IMR-90 (cell line): ENCODE measurements around the gene ATXN1. TPM values are rescaled to one million over a fixed set of nuclear protein-coding genes. Genes with fewer than 3 reads are reported as not detected.

Experiments
- ATAC-seq: fragments of 200-7000 bp; cut with Tn5 transposase; 2 replicates; pipeline ENCODE4 v1.9.1; 2020; ENCODE audit warnings: low read depth, mild to moderate bottlenecking, moderate library complexity
- BruUV-seq: library from RNA; stranded (reverse); fragments of 400-500 nt; replicated peaks from 2 replicates; lab custom pipeline; 2021; lab: Mats Ljungman, UMichigan
- CTCF ChIA-PET: fragments of 300-600 bp; formaldehyde crosslinking; extraction: SDS; loops from one replicate; lab custom pipeline; 2021; ENCODE audit warnings: antibody characterized with exemption; lab: Yijun Ruan, JAX
- POLR2A ChIA-PET: fragments of 300-600 bp; sonication (Branson Sonifier 250); formaldehyde crosslinking; loops from one replicate; lab custom pipeline; 2022; ENCODE audit warnings: antibody characterized with exemption; ENCODE audit not compliant: unreplicated experiment; lab: Charles Lee
- DNase-seq: peaks from one replicate; pipeline ENCODE4 v3.0.0; 2013
- H2AFZ ChIP-seq: replicated peaks from 2 replicates; pipeline ENCODE3; 2013; ENCODE audit warnings: low read length, mild to moderate bottlenecking; ENCODE audit not compliant: poor library complexity
- H2AK5ac ChIP-seq: 2 replicates; pipeline ENCODE4 v1.6.1; 2013; ENCODE audit warnings: low read depth, low read length, inconsistent platforms
- H2AK9ac ChIP-seq: replicated peaks from 2 replicates; pipeline ENCODE3; 2013; ENCODE audit warnings: mild to moderate bottlenecking, low read depth, low read length, moderate library complexity; ENCODE audit not compliant: poor library complexity
- H2BK120ac ChIP-seq: 2 replicates; pipeline ENCODE4 v1.6.1; 2013; ENCODE audit warnings: low read depth, low read length, inconsistent platforms
- H2BK15ac ChIP-seq: 3 replicates; pipeline ENCODE4 v1.6.1; 2013; ENCODE audit warnings: low read depth, low read length, inconsistent platforms
- H2BK20ac ChIP-seq: 2 replicates; pipeline ENCODE4 v1.6.1; 2013; ENCODE audit warnings: low read depth, mild to moderate bottlenecking, inconsistent platforms, low read length, moderate library complexity
- H2BK5ac ChIP-seq: 2 replicates; pipeline ENCODE4 v1.6.1; 2013; ENCODE audit warnings: mild to moderate bottlenecking, low read depth, low read length, inconsistent platforms; ENCODE audit not compliant: poor library complexity, severe bottlenecking
- H3K14ac ChIP-seq: replicated peaks from 2 replicates; pipeline ENCODE4 v1.6.1; 2013; ENCODE audit warnings: low read depth, low read length, inconsistent platforms
- H3K18ac ChIP-seq: 2 replicates; pipeline ENCODE4 v1.6.1; 2013; ENCODE audit warnings: low read depth, low read length, control low read depth
- H3K23ac ChIP-seq: 2 replicates; pipeline ENCODE4 v1.6.1; 2013; ENCODE audit warnings: low read depth, low read length, inconsistent platforms
- H3K27ac ChIP-seq: 2 replicates; pipeline ENCODE4 v1.5.1; 2013; ENCODE audit warnings: mild to moderate bottlenecking, control low read depth, low read length; ENCODE audit not compliant: insufficient read depth
- H3K27me3 ChIP-seq: 2 replicates; pipeline ENCODE4 v1.6.1; 2013; ENCODE audit warnings: low read length; ENCODE audit not compliant: control insufficient read depth, insufficient read depth
- H3K36me3 ChIP-seq: 2 replicates; pipeline ENCODE4 v1.6.1; 2013; ENCODE audit warnings: low read length, mixed read lengths; ENCODE audit not compliant: control insufficient read depth, insufficient read depth
- H3K4ac ChIP-seq: 2 replicates; pipeline ENCODE4 v1.6.1; 2013; ENCODE audit warnings: low read depth, low read length, inconsistent platforms
- H3K4me1 ChIP-seq: 2 replicates; pipeline ENCODE4 v1.6.1; 2013; ENCODE audit warnings: low read length, mixed read lengths; ENCODE audit not compliant: control insufficient read depth, insufficient read depth
- H3K4me2 ChIP-seq: 2 replicates; pipeline ENCODE4 v1.6.1; 2013; ENCODE audit warnings: low read depth, mild to moderate bottlenecking, control low read depth, low read length, moderate library complexity
- H3K4me3 ChIP-seq: 2 replicates; pipeline ENCODE4 v1.5.1; 2013; ENCODE audit warnings: low read depth, mild to moderate bottlenecking, control low read depth, low read length, moderate library complexity; ENCODE audit not compliant: insufficient read depth
- H3K56ac ChIP-seq: 2 replicates; pipeline ENCODE4 v1.6.1; 2013; ENCODE audit warnings: low read length, inconsistent platforms; ENCODE audit not compliant: insufficient read depth; ENCODE audit errors: extremely low read depth
- H3K79me1 ChIP-seq, 2 experiments: 2 replicates each; pipeline ENCODE4 v1.6.1; 2013; ENCODE audit warnings: low read length in 2 of 2, inconsistent platforms in 1 of 2, low read depth in 1 of 2
- H3K9ac ChIP-seq: 2 replicates; pipeline ENCODE4 v1.6.1; 2013; ENCODE audit warnings: low read depth, low read length, control low read depth
- H3K9me1 ChIP-seq: 2 replicates; pipeline ENCODE4 v1.6.1; 2013; ENCODE audit warnings: low read length, inconsistent platforms; ENCODE audit not compliant: insufficient read depth
- H3K9me3 ChIP-seq: 2 replicates; pipeline ENCODE4 v1.6.1; 2013; ENCODE audit warnings: low read length; ENCODE audit not compliant: control insufficient read depth, insufficient read depth
- H4K20me1 ChIP-seq: 2 replicates; pipeline ENCODE4 v1.6.1; 2013; ENCODE audit warnings: low read length, inconsistent platforms; ENCODE audit not compliant: insufficient read depth
- H4K5ac ChIP-seq: 2 replicates; pipeline ENCODE4 v1.6.1; 2013; ENCODE audit warnings: mild to moderate bottlenecking, low read depth, low read length, control low read depth
- H4K8ac ChIP-seq, 2 experiments: 2 replicates each; pipeline ENCODE4 v1.6.1; 2013; ENCODE audit warnings: low read depth in 2 of 2, low read length in 2 of 2, control low read depth in 1 of 2, inconsistent platforms in 1 of 2
- H4K91ac ChIP-seq: 2 replicates; pipeline ENCODE4 v1.6.1; 2013; ENCODE audit warnings: low read depth, low read length, inconsistent platforms; ENCODE audit not compliant: insufficient read depth
- POLR2A ChIP-seq: IDR thresholded peaks from 2 replicates; pipeline ENCODE4 v1.6.1; 2012; ENCODE audit warnings: mild to moderate bottlenecking, low read depth, low read length
- RAD21 ChIP-seq: IDR thresholded peaks from 2 replicates; pipeline ENCODE4 v1.6.1; 2012; ENCODE audit warnings: low read length, improper control_type of control experiment
- WGBS, 2 experiments: methylation state at CpG; one replicate each; pipeline versions ENCODE4 v1.1.5 to v1.1.7; 2013; ENCODE audit warnings: missing lambda C conversion rate in 2 of 2; ENCODE audit not compliant: insufficient read length in 1 of 2; ENCODE audit errors: extremely low coverage in 2 of 2; 5-methylcytosine and 5-hydroxymethylcytosine counted together
- dilution Hi-C: fragments of 300-500 bp; cut with HindIII; formaldehyde crosslinking; loops from one replicate; pipeline ENCODE4 v1.14.3; 2018; ENCODE audit warnings: low sequenced_read_pairs; ENCODE audit not compliant: unreplicated experiment
- in situ Hi-C: fragments of 300-500 bp; cut with MboI; formaldehyde crosslinking; loops from 3 replicates; pipeline ENCODE4 v1.14.3; 2019; ENCODE audit warnings: low sequenced_read_pairs, inconsistent platforms, mixed read lengths
- intact Hi-C: fragments of 100-400 bp; cut with micrococcal nuclease; formaldehyde crosslinking; loops from 2 replicates; pipeline ENCODE4 v1.10.0; 2022
- polyA plus RNA-seq, 3 experiments: library from polyadenylated mRNA; depleted of rRNA; stranded (reverse); fragments of >200 nt; gene quantifications; 2 replicates each; pipeline ENCODE4 v1.2.3, GENCODE V29; 2012; ENCODE audit warnings: low replicate concordance in 1 of 3
- total RNA-seq: library from RNA; depleted of rRNA; stranded (reverse); fragments of >200 nt; gene quantifications from 2 replicates; pipeline ENCODE4 v1.2.3, GENCODE V29; 2012
- TF ChIP-seq, protein P1 (sequence below): conservative IDR thresholded peaks from 2 replicates; pipeline ENCODE4 v1.5.1; 2012; ENCODE audit warnings: mild to moderate bottlenecking, low read depth, low read length, improper control_type of control experiment
- TF ChIP-seq, protein P2 (sequence below): fragments of 150-350 bp; IDR thresholded peaks from 2 replicates; pipeline ENCODE4 v1.6.1; 2017; ENCODE audit warnings: mild to moderate bottlenecking, antibody characterized with exemption, low read length, low read depth
- TF ChIP-seq, protein P3 (sequence below): fragments of 150-350 bp; IDR thresholded peaks from 2 replicates; pipeline ENCODE4 v1.6.1; 2016; ENCODE audit warnings: low read depth, mild to moderate bottlenecking, low read length, moderate library complexity, borderline replicate concordance

Gene ATXN1
- total and polyA plus RNA-seq, 2 of the 4 experiments (the other 2 are of a cell fraction): 7.3 to 11.1 TPM

DNA sequence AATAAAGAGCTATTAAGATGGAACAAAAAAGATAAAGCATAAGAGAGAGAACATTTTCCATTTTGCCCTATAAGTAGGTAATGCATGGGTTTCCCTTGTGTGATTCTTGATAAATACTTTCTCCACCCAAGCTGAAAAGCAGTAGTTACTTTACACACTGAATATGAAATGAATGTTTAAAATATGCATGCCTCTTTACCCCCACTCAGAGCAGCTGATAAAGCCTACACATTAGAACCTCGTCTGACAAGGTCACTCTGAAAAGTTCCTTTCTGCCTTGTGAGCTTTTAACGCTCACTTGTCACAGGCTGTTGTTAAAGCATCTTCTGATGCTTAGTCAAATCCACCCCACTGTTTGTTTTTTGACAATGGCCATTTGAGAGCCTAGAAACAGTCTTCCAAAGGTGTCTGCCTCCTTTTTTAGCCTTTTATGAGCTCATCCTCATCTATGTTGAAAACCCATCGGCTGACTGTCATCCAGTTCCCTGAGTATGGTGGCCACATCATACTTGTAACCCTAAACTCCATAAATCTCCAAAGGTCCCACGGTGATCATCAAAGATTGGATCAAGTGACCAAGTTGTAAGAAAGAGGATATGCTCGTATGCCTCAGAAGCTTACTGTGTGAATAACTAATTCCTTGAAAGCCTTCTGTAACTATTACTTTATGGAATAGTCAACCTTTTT lies 102.8 kb downstream of the ATXN1 start:
- POLR2A ChIA-PET: no interaction called here
- no peak overlapping the region for H2BK15ac ChIP-seq
- H4K91ac ChIP-seq: no peak overlapping the region
- peaks cover 5 to 8% of the 10 kb centered on the region in 2 experiments; a peak in 1 of 4 replicates for H3K79me1 ChIP-seq
- no peak overlapping the region for H2BK20ac ChIP-seq
- peaks cover 4% of the 10 kb centered on the region for H3K4me1 ChIP-seq
- no peak overlapping the region for H2AK9ac ChIP-seq
- no peak overlapping the region for H2BK5ac ChIP-seq
- H2BK120ac ChIP-seq: no peak overlapping the region
- H3K14ac ChIP-seq: 0 out of 2 replicates have a peak overlapping the region, but pooled peaks have one; percentile 15
- intact Hi-C loops: no loop called here
- no peak overlapping the region for H3K9ac ChIP-seq
- no peak overlapping the region for H4K5ac ChIP-seq
- ATAC-seq (no peak), DNase-seq (no peak)
- H3K27ac ChIP-seq: no peak overlapping the region
- no peaks in the 10 kb centered on the region for H4K20me1 ChIP-seq
- CTCF ChIA-PET: no interaction called here
- in situ Hi-C loops: no loop called here
- H3K4ac ChIP-seq: no peak overlapping the region
- peaks cover 4% of the 10 kb centered on the region for H3K9me3 ChIP-seq
- TF ChIP-seq POLR2A (no peak), RAD21 (no peak)
- TF ChIP-seq, protein P1, sequence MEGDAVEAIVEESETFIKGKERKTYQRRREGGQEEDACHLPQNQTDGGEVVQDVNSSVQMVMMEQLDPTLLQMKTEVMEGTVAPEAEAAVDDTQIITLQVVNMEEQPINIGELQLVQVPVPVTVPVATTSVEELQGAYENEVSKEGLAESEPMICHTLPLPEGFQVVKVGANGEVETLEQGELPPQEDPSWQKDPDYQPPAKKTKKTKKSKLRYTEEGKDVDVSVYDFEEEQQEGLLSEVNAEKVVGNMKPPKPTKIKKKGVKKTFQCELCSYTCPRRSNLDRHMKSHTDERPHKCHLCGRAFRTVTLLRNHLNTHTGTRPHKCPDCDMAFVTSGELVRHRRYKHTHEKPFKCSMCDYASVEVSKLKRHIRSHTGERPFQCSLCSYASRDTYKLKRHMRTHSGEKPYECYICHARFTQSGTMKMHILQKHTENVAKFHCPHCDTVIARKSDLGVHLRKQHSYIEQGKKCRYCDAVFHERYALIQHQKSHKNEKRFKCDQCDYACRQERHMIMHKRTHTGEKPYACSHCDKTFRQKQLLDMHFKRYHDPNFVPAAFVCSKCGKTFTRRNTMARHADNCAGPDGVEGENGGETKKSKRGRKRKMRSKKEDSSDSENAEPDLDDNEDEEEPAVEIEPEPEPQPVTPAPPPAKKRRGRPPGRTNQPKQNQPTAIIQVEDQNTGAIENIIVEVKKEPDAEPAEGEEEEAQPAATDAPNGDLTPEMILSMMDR: no peak
- TF ChIP-seq, protein P2, sequence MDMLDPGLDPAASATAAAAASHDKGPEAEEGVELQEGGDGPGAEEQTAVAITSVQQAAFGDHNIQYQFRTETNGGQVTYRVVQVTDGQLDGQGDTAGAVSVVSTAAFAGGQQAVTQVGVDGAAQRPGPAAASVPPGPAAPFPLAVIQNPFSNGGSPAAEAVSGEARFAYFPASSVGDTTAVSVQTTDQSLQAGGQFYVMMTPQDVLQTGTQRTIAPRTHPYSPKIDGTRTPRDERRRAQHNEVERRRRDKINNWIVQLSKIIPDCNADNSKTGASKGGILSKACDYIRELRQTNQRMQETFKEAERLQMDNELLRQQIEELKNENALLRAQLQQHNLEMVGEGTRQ: no peak
- TF ChIP-seq, protein P3, sequence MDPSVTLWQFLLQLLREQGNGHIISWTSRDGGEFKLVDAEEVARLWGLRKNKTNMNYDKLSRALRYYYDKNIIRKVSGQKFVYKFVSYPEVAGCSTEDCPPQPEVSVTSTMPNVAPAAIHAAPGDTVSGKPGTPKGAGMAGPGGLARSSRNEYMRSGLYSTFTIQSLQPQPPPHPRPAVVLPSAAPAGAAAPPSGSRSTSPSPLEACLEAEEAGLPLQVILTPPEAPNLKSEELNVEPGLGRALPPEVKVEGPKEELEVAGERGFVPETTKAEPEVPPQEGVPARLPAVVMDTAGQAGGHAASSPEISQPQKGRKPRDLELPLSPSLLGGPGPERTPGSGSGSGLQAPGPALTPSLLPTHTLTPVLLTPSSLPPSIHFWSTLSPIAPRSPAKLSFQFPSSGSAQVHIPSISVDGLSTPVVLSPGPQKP: no peak
- H3K4me2 ChIP-seq: no peak overlapping the region
- no peak overlapping the region for H2AK5ac ChIP-seq
- H3K9me1 ChIP-seq: peaks cover 3% of the 10 kb centered on the region; the same call in 1 of the 2 replicates
- H3K56ac ChIP-seq: 0 out of 2 replicates have a peak overlapping the region, but pooled peaks have one; percentile 21
- dilution Hi-C loops: no loop called here
- no TSS peak for BruUV-seq
- WGBS, 2 experiments: 100% methylated on average over 2 of the region's 5 CpGs; no CpG with 5 or more reads in 1 of the 2 experiments
- no peak overlapping the region for H3K4me3 ChIP-seq
- H3K18ac ChIP-seq: no peak overlapping the region
- no peak overlapping the region for H4K8ac ChIP-seq
- H3K23ac ChIP-seq: no peak overlapping the region
- peaks cover 19% of the 10 kb centered on the region for H3K36me3 ChIP-seq
- H3K27me3 ChIP-seq: no peaks in the 10 kb centered on the region
- H2AFZ ChIP-seq: no peak overlapping the region
